Ecto neural progenitor cell (in vitro differentiated cells): ENCODE data around the gene LIPI.
"Not testable (repeated sequence)": the region's sequence is repeated elsewhere in the genome, so short reads cannot be mapped to it uniquely, and the experiment has no call there.

ENCODE experiments used
- DNase-seq: peaks from one replicate; pipeline ENCODE4 v3.0.0-alpha.2; 2018; ENCODE audit warnings: low spot score

LIPI gene

DNA sequence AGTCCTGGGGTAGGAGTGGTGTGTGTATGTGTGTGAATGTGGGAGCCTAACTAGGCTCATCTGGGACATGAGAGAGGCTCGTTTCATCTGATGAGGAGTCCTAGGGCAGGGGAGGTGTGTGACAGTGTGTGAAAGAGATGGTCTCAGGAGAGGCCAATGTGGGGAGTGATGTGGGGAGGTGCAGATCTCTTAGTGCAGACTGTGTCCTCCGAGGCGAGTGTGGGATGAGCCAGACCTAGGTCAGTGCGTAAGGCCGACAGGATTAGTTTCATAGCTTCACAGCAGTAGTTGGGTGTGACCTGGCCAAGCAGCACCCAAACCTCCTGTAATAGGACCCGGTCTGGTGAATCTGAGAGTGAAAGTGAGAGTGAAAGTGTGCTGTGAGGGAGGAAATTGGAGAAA is 94.7 kb downstream of the LIPI start:
- no peak for DNase-seq

DNA sequence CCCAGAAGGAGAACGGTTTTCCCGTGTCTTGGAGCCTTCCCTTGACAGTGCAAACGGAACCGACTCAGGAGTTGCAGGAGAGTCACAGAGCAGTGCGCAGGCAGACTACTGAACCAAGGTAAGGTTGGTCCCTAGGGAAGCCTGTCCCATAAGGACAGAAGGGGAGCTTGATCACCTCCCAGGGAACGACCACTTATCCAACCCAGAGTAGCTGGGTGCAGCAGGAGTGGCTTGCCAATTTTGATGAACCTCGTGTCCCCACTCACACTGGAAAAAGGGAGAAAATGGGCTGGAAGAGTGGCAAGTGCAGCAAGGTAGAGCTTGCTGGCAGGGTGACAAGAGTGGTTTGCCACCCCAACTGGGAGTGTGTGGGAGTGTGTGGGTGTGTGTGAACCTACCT is 95.1 kb downstream of the LIPI start:
- no peak for DNase-seq

- DNase-seq, result no peak
Measured at GRCh38 chr21:14114251-14114650, 96.5 kb downstream of the LIPI start.

DNA sequence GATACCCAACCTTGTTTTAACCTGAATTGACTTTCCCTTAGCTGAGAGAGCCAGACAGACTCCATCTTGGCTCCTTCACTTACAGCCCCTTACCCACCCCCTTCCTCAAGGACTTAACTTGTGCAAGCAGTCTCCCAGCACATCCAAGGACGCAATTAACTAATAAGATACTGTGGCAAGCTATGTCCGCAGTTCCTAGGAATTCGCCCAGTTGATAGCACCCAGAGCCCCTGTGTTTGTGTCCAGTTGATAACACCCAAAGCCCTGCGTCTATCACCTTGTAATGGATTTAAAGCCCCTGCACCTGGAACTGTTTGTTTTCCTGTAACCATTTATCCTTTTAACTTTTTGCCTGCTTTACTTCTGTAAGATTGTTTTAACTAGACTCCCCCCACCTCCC is 106.2 kb downstream of the LIPI start:
- DNase-seq, result not testable (repeated sequence)

GRCh38 chr21:14099570-14099969 is 111.2 kb downstream of the LIPI start:
- DNase-seq, result no peak

- no peak for DNase-seq
Measured at GRCh38 chr21:14097881-14098499, 112.8 kb downstream of the LIPI start.

DNA sequence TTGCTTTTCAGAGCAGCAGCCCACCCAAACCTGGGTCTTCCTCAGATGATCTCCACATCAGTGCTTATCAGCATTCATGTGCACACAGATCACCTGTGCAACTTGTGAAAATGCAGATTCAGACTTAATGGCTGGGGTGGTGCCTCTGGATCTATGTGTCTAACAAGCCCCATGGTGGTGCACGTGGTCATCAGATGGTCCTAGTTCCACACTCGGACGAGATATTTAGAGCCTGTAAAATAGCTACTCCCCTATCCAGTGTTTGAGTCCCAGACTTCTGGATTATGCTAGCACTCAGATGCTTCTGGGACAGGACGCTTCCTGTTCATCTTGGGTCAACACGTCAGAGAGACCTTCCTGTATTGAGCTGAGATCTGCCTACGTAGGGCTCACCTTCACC is 114.2 kb downstream of the LIPI start:
- DNase-seq, result no peak

GRCh38 chr21:14096172-14096571 is 114.6 kb downstream of the LIPI start:
- no peak for DNase-seq

DNA sequence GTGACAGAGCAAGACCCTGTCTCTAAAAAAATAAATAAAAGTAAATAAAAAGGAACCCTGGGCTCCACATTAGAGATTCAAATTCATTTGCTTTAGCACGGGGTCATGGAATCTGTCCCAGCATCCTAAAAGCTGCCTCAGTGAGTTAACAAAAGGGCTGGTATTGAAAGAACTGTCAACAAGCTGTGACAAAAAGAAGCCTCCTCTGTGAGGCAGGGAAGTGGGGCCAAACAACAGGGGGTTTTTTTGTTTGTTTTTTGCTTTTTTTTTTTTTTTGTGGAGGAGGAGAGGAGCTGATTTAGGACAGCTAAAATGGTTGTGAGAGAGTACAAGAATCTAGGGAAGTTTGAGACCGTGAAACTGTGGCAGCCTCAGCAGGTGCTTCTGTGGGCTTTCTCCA is 115.7 kb downstream of the LIPI start:
- DNase-seq, result no peak

GRCh38 chr21:14092834-14093560 is 117.8 kb downstream of the LIPI start:
- no peak for DNase-seq

DNA sequence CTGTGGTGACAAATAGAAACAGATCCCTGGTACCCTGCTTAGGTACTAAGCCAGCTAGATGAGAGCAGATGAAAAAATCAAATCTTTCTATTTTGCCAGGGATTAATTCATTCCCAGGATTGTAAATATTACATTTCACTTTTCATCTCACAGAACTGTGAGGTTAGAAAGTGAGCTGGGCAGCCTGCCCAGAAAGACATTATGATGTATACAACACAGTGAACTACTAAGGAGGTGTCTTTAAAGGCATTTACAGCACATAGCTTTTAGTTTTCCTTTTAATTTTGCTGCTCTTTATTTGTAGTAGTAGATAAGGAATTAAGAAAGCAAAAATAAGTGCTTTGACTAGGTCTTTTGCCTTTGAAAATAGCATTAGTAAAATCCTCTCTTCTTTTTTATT is 120.6 kb downstream of the LIPI start:
- DNase-seq, result not testable (repeated sequence)

GRCh38 chr21:14088391-14088790 is 122.4 kb downstream of the LIPI start:
- DNase-seq, result no peak

DNA sequence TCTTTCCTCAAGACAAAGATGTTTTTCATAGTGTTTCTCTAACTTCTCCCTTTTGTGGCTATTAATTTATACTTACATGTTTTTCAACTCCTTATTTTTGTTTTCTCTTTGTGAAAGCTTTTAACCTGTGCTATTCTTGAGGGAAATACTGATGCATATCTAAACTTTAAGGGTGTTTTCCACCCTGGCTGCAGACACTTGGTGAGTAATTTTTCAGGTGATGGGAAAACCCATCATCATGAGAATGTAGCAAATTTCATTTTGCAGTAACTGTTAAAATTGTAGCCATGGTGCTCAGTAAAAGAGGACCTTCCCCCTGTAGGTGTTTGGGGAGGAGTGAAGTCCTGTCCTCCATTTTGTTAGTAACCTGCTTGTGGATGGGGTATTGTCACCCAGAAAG is 124.2 kb downstream of the LIPI start:
- no peak for DNase-seq

DNA sequence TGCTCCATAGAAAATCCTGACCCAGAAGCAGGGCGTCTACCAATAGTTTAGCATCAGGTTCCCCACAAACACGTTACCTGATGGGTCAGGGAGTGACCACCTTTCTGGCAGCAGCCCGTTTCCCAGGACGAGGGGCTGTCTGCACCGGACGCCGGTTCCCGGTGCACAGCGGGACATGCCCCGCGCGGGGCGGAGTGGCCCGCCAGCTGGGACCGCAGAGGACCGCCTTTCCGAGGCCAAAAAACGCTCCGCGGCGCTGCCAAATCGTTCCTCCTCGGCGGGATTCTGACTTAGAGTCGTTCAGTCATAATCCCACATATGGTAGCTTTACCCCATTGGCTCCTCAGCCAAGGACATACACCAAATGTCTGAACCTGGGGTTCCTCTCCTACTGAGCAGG is 126.1 kb downstream of the LIPI start:
- DNase-seq, result no peak

- DNase-seq, result no peak
Measured at GRCh38 chr21:14084068-14084501, 126.7 kb downstream of the LIPI start.

- peak; percentile 66 for DNase-seq
Measured at GRCh38 chr21:14080764-14081096, 130.0 kb downstream of the LIPI start.

DNA sequence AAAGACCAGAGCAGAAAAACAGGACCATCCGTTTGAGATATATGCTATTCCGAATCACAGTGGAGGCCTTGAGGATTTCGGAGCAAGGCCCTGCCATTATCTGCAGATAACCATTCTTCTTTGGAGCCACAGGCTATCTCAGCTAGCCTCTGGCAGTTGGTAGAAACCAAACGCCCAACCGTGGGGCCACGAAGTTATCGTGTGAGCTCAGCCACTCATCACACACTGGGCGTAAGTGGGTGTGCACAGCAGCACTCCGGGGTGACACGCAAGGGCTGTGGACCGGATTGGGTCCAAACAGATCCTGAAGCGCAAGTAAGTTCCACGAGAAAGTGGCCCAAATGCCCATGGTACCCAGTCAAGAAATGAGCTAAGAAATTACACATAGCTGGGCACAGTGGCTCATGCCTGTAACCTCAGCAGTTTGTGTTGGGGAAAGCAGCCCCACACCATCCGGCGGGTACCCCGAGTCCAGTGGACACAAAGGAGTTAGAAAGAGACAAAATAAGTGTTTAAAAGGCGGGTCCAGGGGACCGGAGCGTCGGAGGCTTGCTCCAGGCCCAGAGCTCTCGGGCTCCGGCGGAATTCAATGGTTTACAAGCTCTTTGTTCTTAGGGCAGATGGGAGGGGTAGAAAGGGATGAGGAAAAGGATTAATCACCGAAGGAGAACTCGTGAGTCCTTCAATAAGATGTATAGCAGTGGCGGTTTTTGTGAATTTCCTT is 130.6 kb downstream of the LIPI start:
- DNase-seq, result peak; percentile 71

DNA sequence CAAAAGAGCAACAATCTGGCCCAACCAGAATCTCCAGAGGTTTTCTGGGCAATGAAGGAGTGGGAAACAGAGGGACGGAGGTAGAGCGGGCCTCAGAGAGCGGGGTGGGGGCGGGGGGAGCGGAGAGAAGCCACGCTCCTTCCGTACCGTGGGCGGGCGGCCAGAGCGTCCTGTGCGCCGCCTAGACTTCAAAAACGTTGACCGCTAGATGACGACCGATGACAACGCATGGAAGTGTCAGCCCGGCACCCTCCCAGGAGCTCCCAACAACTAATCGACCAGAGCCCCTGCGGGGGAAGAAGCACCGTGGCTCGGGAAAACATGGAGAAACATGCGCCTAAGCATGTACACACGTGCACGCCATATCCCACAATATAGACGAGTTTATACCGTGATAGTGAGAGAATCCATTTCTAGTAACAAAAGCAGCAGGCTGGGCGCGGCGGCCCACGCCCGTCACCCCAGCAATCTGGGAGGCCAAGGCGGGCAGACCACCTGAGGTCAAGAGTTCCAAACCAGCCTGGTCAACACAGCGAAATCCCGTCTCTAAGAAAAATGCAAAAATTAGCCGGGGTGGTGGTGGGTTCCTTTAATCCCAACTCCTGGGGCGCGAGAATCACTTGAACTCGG is 131.9 kb downstream of the LIPI start:
- DNase-seq, result no peak

GRCh38 chr21:14076143-14076806 is 134.5 kb downstream of the LIPI start:
- no peak for DNase-seq

- no peak for DNase-seq
Measured at GRCh38 chr21:14075346-14076142, 135.2 kb downstream of the LIPI start.

DNA sequence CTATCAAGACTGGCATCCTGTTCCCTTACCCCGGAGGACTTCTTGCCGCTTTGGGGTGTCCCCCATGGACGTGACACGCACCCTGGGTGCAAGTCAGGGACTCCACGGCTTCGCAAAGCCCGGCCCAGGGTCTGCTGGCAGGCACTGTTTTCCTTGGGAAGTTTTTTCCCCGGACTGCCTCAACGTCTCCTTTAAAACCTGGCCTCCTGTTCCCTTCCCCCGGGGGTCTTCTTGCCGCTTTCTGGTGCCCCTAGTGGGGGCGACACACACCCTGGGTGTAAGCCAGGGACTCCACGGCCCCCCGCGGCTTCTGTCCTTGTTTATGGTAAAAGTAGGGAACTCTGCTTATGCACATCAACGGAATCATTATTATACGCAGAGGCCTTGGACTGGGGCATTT is 136.6 kb downstream of the LIPI start:
- no peak for DNase-seq

GRCh38 chr21:14073615-14074014 is 137.1 kb downstream of the LIPI start:
- DNase-seq, result no peak
